ENCODE results near the gene KANSL1L.
"Not testable (repeated sequence)": the region's sequence is repeated elsewhere in the genome, so short reads cannot be mapped to it uniquely, and the experiment has no call there.

The KANSL1L gene, protein sequence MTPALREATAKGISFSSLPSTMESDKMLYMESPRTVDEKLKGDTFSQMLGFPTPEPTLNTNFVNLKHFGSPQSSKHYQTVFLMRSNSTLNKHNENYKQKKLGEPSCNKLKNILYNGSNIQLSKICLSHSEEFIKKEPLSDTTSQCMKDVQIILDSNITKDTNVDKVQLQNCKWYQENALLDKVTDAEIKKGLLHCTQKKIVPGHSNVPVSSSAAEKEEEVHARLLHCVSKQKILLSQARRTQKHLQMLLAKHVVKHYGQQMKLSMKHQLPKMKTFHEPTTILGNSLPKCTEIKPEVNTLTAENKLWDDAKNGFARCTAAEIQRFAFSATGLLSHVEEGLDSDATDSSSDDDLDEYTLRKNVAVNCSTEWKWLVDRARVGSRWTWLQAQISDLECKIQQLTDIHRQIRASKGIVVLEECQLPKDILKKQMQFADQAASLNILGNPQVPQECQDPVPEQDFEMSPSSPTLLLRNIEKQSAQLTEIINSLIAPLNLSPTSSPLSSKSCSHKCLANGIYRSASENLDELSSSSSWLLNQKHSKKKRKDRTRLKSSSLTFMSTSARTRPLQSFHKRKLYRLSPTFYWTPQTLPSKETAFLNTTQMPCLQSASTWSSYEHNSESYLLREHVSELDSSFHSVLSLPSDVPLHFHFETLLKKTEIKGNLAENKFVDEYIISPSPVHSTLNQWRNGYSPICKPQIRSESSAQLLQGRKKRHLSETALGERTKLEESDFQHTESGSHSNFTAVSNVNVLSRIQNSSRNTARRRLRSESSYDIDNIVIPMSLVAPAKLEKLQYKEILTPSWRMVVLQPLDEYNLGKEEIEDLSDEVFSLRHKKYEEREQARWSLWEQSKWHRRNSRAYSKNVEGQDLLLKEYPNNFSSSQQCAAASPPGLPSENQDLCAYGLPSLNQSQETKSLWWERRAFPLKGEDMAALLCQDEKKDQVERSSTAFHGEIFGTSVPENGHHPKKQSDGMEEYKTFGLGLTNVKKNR

DNA sequence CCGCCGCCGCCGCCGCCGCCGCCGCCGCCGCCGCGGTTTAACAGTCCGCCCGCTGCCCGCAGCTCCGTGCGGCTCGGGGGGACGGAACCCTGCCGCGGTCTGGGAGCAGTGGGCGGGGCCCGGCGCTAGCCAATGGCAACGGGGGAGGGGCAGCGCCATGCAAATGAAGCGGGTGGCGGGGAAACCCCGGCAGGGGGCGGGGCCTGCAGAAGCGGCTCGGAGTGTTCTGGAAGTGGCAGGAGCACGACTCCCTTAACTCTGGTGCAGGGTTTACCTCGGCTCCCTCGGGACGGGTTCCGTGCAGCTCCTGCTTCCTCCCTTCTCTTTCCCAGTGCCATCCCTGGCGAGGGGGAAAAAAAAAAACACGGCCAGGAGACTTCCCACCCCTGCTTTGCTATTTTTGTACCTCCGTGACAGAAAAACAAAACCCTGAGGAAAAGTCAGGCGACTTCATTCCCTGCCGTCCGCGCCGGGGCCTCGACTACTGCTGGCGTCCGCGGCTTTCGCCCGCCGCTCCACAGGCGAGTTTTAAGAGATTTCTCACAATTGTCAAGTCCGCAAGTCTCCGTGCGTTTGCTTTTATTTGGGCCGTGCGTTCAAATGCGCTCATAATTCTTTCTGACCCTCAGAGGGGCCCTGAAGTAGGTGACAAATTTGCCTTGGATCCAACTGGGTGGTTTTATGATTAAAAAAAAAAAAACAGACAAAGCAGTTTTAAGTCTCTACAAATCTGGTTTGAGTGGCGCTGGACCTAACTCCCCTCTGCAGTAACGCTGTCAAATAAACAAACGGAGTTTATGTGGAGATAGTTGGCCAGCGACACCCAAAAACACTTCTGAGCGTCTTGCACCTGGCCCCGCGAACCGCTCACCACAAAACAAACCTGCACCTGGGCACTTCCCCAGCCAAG, at the start of gene KANSL1L:
TSS of gene KANSL1L (minus strand) at position 101 of the 910 bp plus-strand sequence. CDS start 16,827 bp downstream, outside the sequence.
- peak; percentile 64 for DNase-seq (ENCODE audit: low read depth)

DNA sequence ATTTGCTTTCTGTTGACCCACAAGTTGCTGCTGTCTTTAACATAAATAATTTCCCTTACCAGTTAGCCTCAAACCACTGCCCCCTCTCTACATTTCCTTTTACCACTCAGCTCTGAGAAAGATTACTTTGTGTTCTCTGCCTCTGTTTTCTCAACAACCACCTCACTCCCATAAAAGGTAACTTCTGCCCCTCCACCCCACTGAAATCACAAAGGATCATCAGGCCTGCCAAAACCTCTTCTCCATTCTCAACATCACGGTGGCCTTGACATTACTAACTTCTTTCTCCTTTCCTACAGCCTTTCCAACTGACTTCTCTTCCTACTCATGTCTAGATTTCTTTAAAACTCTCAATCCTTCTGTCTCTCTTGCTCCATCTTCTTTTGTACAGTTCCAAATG, 43.9 kb upstream of the KANSL1L start:
- no peak for DNase-seq (ENCODE audit: low read depth)

DNA sequence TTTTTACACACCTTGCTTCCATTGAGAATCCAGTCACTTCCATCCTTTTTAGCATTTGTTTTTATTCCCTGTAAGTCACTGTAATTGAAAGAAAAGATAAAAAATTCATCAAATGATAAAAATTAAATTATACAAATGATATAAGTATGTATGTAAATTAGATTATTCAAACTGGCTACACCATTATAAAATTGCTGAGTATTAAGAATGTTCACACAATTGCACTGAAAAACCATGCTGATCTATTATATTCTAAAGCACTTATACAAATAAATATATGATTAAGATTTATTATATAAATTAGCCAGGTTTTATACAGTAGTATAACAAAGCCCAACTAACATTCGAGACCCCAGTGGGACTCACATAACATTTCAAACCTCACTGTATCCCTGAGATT, 39.0 kb upstream of the KANSL1L start:
- DNase-seq (ENCODE audit: low read depth) = no peak

DNA sequence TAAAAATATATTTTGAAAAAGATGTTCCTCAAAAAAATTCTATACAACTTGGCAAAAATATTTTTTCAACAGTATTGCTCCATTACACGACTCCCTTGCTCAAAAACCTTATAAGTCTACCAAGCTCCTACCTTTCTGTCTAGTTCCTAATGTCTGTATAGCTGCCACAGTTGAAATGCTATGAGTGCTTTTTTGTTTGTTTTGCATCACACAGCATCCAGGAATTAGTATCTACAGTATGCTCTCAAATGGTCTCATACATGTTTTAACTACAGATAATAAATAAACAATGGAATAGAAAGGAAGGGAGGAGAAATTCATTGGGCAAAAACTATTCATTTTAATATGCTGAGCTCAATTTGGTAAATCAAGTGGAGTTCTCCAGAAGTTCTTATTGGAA, 36.7 kb upstream of the KANSL1L start:
- DNase-seq (ENCODE audit: low read depth) = no peak

DNA sequence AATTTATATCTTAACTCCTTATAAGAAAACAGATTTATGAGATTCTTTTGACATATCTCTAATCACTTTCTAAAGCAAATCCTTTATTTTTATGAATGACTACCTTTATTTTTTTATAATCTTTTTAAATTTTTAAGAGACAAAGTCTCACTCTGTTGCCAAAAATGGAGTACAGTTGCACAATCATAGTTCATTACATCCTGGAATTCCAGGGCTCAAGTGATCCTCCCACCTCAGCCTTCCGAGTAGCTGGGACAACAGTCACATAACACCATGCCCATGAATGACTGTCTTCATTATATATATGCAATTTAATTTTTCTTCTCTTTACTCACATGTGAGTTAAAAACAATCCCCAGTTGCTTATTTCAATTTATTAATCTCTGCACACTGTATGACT, 32.3 kb upstream of the KANSL1L start:
- DNase-seq (ENCODE audit: low read depth) = no peak

DNA sequence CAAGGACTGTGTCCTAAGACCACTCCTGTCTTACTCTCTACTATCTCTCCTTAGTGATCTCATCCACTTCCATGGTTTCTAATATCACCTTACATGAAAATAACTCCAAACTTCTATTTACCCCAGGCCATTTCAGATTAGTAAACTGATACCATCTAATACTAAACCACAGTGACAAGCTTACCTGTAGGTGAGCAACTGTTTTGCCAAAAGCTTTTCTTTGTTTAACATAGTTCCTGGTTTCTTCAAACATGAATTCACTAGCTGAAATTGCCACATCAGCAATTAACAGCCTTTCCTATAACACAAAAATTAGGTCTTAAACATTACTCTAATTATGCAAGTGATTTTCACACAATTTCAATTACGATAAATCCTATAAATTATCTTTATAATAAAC, 31.9 kb upstream of the KANSL1L start:
- no peak for DNase-seq (ENCODE audit: low read depth)

DNA sequence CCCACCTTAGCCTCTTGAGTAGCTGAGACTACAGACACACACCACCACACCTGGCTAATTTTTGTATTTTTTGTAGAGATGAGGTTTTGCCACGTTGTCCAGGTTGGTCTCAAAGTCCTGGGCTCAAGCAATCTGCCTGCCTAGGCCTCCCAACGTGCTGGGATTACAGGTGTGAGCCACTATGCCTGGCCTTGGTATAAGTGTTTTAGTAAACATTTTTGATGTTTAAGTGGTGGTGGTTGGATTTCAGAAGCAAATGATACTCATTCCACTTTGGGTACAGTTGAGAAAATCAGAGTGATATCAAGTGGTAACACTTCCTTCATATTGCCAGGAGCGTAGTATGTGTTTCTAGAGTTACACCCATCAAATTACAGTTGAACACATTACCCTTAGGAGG, 28.6 kb upstream of the KANSL1L start:
- DNase-seq (ENCODE audit: low read depth) = no peak

DNA sequence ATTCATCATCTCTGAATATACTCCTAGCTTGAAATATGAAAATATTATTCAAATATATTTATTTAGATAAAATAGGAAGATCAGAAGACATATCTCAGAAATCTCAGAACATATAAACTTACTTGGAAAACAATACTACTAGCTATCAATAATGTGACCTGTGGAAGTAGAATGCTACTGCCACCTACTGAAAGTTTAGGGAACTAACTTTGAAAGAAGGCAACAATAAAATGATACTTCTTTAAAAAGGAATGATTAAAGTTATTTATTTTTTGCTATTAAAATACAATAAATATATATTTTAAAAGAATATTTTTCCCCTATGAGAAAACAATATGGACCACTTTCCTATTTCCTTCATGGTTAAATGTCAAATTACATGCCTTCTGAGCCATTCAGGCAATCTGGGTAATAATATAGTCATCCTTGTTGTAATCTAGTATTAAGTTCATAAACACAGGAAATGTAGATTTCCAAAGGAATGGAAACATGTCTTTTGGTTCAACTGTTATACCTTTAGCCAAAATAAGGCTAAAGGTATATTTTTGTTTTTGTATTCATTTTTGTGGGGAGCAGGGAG, 28.1 kb upstream of the KANSL1L start:
- DNase-seq (ENCODE audit: low read depth) = no peak

DNA sequence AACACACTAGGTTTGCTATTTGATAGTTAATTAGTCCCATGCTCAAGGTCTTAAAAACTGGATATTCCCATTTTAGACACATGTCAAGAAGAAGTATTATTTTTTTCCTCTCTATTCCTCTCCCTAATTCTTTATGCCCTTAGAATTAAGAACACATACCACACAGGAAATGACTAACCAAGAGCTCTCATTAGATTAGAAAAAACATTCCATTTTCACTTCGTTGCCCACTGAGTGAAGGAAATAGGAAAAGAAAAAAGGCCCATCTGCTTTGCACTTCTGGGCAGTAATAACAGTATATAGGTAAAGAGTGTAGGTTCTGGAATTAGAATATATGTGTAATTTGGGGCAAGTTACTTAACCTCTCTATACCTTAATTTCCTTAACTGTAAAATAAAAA, 27.1 kb upstream of the KANSL1L start:
- no peak for DNase-seq (ENCODE audit: low read depth)

DNA sequence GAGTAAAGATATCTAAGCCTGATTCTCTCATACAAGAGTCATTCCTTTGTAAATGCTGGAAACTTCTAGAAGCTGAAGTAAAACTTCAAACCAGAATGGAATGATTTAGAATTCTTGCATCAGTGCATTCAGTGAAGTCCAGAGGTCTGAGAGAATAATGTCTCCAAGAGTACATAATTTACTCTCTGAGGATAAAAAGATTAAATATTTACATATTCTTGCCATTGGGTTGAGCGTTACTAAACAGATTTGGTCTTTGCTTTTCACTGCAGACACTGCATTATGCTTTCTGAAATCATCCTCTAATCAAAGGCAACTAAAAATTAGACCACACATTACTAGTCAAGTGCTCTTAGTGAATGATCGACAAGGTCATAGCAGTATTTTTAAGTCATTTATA, 26.5 kb upstream of the KANSL1L start:
- no peak for DNase-seq (ENCODE audit: low read depth)

DNA sequence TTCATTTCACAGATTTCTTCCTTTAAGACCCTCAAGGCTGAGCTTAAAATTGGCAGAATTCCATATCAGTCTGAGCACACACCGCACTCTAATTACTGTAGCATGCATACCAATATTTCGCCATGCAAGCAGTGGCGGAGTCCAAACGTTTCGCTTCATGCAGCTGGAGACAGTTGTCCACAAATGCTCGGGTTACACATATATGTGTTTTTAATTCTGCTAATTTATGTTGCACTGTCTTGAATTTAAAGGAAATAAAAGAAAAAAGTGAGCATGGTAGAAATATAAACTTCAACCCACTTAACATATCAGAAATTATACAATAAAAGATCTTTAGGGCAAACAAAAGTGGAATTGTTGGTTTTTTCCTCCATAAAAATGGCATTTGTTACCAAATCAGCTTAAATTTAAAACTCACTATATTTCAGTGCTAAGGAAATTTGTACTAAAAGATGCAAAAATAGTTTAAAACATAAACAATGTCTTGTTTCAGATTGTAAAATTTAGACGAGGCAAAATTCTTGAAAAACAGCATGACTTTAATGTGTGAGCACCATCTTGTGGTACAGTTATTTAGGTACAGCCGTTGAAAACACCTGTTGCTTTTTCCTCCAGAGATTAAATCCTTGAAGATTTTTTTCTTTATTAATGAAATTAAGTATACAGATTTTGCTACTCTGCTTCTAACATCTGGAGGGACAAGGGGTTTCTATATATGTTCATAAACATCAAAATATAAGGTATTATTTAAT, 24.1 kb upstream of the KANSL1L start:
- no peak for DNase-seq (ENCODE audit: low read depth)

DNA sequence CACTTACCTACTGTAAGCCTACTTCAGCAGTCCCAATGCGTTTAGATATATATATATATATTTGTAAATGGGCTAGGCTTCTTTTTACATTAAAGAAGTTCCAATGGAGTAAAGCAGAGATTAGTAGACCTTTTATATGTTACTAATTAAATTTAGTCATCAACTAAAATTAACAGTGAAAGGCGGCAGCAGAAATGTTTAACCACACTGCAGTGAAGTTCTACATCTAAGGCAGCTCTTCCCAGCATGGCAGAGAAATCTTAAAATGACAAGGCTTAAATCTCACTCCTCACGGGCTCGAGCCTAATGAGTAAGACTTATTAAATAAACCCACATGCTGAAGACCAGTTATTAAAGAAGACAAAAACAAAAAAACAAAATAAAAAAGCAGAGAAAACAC, 19.1 kb upstream of the KANSL1L start:
- no peak for DNase-seq (ENCODE audit: low read depth)

DNA sequence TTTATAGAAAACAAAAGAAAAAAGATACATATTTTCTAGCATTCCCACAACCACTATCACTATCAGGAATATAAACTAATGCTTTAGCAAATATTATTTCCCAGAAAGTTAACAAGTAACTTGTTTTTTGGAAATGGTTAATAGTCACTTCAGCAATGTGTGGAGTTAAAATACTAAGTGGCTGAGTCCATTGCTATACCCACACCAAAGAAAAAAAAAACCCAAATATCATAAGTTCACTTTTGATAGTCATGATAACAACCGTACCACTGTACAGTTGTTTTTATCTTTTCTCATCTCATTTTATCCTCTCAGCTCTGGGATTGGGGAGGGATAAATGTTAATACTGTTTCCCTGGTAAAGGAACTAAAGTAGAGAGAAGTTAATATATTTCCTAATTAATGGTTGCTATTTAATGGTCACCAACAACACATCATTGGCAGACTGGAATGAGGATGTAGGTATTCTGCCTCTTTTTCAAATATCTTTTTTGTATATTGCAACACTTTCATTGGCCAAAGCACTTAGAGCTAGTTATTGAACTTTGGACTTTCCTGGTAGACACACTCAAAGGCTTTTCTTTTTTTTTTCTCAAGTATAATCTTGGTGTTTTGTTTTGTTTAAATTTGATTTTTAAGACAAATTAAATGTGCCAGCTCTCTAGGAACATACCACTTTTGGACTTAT, 18.4 kb upstream of the KANSL1L start:
- no peak for DNase-seq (ENCODE audit: low read depth)

DNA sequence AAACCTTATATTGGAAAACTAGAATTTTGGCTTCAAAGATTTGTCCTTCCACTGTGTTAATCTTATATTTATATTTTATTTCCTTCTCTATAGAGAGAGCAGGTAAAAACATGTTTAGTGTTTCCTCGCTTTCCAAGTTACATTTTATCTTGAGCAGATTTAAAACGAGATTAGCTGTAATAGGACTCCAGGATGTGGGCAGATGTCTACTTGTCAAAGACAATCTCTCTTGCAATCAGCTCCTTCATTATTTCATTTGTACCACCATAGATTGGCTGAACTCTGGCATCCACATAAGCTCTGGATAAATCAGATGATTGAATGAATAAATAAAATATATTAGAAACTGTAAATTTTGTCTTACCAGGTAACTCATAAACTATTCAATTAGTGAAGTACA, 17.5 kb upstream of the KANSL1L start:
- no peak for DNase-seq (ENCODE audit: low read depth)

DNA sequence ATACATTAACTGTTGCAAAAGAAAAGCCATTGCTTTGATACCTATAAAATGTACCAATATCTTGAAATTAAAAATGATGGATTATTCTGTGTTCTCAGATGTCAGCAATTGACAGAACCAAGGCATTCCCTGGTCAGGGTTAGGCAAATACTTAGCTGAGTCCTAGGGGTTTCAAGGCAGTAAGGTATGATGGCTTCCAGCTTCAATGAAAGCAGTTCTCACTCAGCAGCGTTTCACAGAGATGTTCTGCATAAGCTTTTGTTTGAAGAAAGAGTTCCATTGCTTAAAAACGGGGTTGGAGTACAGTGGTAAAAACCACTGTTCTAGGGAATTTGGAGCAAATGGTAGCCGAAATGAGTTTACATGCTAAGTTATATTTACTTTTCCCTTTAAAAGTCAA, 17.0 kb upstream of the KANSL1L start:
- DNase-seq (ENCODE audit: low read depth) = no peak

DNA sequence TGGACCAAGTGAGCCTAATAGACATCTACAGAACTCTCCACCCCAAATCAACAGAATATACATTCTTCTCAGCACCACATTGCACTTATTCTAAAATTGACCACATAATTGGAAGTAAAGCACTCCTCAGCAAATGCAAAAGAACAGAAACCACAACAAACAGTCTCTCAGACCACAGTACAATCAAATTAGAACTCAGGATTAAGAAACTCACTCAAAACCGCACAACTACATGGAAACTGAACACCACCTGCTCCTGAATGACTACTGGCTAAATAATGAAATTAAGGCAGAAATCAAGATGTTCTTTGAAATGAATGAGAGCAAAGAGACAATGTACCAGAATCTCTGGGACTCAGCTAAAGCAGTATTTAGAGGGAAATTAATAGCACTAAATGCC, 12.7 kb upstream of the KANSL1L start:
- DNase-seq (ENCODE audit: low read depth) = not testable (repeated sequence)

DNA sequence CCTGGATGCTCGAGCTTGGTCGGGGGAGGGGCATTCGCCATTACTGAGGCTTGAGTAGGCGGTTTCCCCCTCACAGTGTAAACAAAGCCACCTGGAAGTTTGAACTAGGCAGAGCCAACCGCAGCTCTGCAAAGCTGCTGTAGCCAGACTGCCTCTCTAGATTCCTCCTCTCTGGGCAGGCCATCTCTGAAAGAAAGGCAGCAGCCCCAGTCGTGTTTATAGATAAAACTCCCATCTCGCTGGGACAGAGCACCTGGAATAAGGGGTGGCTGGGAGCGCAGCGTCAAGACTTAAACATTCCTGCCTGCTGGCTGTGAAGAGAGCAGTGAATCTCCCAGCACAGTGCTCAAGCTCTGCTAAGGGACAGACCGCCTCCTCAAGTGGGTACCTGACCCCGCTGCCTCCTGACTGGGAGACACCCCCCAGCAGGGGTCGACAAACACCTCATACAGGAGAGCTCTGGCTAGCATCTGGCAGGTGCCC, 10.4 kb upstream of the KANSL1L start:
- DNase-seq (ENCODE audit: low read depth) = not testable (repeated sequence)

DNA sequence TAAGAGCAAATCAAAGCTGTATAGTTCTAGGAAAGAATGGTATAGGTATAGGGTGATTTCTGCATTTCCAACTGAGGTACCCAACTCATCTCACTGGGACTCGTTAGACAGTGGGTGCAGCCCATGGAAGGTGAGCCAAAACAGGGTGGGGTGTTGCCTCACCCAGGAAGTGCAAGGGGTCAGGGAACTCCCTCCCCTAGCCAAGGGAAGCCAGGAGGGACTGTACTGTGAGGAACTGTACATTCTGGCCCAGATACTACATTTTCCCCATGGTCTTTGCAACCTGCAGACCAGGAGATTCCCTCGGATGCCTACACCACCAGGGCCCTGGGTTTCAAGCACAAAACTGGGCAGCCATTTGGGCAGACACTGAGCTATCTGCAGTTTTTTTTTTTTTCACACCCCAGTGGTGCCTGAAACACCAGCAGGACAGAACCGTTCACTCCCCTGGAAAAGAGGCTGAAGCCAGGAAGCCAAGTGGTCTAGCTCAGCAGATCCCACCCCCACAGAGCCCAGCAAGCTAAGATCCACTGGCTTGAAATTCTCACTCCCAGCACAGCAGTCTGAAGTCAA, 9.9 kb upstream of the KANSL1L start:
- DNase-seq (ENCODE audit: low read depth) = not testable (repeated sequence)

DNA sequence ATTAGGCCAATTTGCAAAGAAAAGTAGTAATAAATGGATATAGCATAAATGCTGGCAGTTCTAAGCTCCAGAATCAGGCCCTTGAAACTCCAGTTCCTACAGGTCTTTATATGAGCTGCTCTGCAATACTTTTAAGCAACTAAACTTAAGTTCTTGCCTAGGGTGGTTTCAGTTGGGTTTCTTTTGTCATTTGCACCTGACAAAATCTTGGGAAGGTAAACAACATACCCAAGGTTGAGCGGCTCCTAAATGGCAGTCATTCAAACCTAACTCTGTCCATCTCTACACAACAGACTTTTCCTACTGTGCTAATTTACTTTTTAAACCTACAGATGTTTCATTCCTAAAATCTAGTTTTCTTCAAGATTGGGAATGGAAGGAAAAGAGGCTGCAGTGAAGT, 9.3 kb upstream of the KANSL1L start:
- no peak for DNase-seq (ENCODE audit: low read depth)
